Regular cardiac myocyte (primary cell): Measurements from ENCODE around the gene TAS2R4. TPM values are rescaled to one million over a fixed set of nuclear protein-coding genes. Genes with fewer than 3 reads are reported as not detected.

ENCODE experiments used
- total RNA-seq: library from RNA; depleted of rRNA; stranded (reverse); fragments of >200 nt; gene quantifications from 2 replicates; pipeline ENCODE4 v1.2.3, GENCODE V29; 2014

Gene TAS2R4, protein sequence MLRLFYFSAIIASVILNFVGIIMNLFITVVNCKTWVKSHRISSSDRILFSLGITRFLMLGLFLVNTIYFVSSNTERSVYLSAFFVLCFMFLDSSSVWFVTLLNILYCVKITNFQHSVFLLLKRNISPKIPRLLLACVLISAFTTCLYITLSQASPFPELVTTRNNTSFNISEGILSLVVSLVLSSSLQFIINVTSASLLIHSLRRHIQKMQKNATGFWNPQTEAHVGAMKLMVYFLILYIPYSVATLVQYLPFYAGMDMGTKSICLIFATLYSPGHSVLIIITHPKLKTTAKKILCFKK
- 0.19 and 2.0 TPM in 2 replicates for total RNA-seq

GRCh38 chr7:141776374-141776773, at the start of gene TAS2R4:
TSS of gene TAS2R4 (plus strand) at chr7:141776674. CDS start at chr7:141778489, 1,815 bp downstream.

DNA sequence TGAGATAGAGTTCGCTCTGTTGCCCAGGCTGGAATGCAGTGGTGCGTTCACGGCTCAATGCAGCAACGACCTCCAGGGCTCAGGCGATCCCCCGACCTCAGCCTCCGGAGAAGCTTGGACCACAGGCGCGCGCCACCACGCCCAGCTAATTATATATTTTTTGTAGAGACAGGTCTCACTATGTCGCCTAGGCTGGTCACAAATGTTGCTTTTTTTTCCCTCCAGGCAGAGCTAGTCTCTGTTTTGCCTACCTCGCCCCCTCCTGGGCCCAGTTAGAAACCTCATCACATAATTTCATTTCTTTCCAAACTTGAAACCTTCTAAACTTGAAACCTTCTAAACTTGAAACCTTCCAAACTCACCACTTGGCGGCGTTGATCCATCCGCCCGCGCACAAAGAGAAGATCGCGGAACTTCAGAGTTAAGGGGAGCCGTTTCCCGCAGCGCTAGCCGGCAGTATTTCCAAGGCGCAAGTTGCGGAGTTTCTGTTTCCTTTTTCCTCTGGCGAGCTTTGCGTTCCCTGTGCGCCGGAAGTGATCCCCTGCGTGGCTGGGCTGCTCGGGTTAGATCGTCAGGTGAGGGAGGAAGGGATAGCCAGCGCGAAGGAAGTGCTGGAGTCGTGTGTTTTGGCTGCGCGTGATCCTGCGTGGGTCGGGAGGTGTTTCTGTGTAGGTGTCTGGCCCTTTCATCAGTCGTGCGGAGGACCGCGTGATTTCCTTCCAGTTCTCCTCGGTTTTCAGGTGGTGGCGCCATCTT, 38.5 kb upstream of the TAS2R4 start, which contains the start of gene SSBP1:
Gene SSBP1, plus strand, starts transcription at position 523 of the 756 bp plus-strand sequence. CDS start 809 bp downstream, outside the sequence.

DNA sequence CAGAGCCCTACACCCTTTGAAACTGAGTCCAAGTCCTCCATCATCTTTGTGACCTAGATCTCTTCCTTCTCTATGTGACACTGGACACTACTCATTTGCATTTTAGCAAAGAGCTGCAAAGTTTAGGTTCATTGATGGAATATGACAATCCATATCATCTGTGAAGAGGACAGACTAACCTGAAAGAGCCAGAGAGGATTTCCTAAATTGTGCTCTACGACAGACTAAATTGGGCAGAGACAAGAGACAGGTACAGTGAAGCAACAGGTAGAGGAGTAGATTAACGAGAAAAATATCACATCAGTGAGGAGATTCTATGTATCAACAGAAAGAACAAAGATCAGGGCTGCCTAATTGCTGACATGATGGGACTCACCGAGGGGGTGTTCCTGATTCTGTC, 12.7 kb upstream of the TAS2R4 start, which contains the start of gene TAS2R3:
Gene TAS2R3, plus strand, starts transcription at position 301 of the 400 bp plus-strand sequence. Its CDS starts 62 bp downstream, at position 363.

DNA sequence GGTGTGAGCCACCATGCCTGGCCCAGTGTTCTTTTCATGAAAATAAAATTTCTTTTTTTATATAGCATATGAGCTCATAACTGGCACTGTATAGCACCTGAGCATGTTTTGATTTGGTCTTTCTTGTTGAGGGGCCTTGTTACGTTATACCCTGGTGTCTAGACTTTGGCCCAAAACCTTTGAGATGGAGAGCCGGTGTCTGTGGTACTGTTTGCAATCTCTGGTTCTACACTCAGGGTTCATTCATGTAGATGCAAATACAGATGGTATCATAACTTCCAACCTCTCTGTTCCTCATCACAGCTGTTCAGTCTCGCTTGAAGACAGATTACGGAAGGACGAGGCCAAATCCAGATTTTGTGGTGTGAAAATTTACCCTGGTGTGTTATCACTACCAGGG, 13.4 kb downstream of the TAS2R4 start, which contains the start of gene TAS2R5:
Gene TAS2R5, plus strand, starts transcription at position 301 of the 400 bp plus-strand sequence. CDS start 145 bp downstream, outside the sequence.

Other genes with a start within 250 kb of the TAS2R4 start
- 20.0 and 23.2 TPM in 2 replicates for gene AGK, start 225.3 kb upstream of the TAS2R4 start, total RNA-seq
- 5.9 and 10.4 TPM in 2 replicates for gene DENND11, start 74.5 kb upstream of the TAS2R4 start, total RNA-seq
- gene WEE2, start 68.3 kb upstream of the TAS2R4 start, total RNA-seq, result not detected in 2 replicates
- gene SSBP1, start 38.3 kb upstream of the TAS2R4 start, total RNA-seq, result 133 and 222 TPM in 2 replicates
- gene TAS2R3, start 12.6 kb upstream of the TAS2R4 start, total RNA-seq, result 0.38 and 1.7 TPM in 2 replicates
- 0.77 and 0.85 TPM in 2 replicates for gene TAS2R5, start 13.5 kb downstream of the TAS2R4 start, total RNA-seq
- gene PRSS37, start 64.8 kb downstream of the TAS2R4 start, total RNA-seq, result not detected in 2 replicates
- gene OR9A4, start 139.7 kb downstream of the TAS2R4 start, total RNA-seq, result not detected in 2 replicates
- gene CLEC5A, start 170.3 kb downstream of the TAS2R4 start, total RNA-seq, result not detected in 2 replicates
- gene TAS2R38, start 197.1 kb downstream of the TAS2R4 start, total RNA-seq, result not detected in 2 replicates
- 2.0 and 4.2 TPM in 2 replicates for gene MGAM, start 219.2 kb downstream of the TAS2R4 start, total RNA-seq